BJ (cell line): Measurements from ENCODE around the gene ENHO. TPM values are rescaled to one million over a fixed set of nuclear protein-coding genes. Genes with fewer than 3 reads are reported as not detected.

Experiments used
- CTCF ChIA-PET: fragments of 350-600 bp; formaldehyde crosslinking; extraction: SDS; loops from one replicate; lab custom pipeline; 2021; ENCODE audit warnings: antibody characterized with exemption, inconsistent platforms; lab: Yijun Ruan, JAX
- POLR2A ChIA-PET: fragments of 300-600 bp; sonication (Branson Sonifier 250); formaldehyde crosslinking; extraction: SDS; loops from one replicate; lab custom pipeline; 2021; ENCODE audit warnings: antibody characterized with exemption; lab: Charles Lee
- DNase-seq: peaks from one replicate; pipeline ENCODE4 v3.0.0-alpha.2; 2011; ENCODE audit warnings: low read depth
- H3K27me3 ChIP-seq: 2 replicates; pipeline ENCODE4 v1.6.0; 2011; ENCODE audit warnings: low read length; ENCODE audit not compliant: control insufficient read depth, insufficient read depth
- H3K36me3 ChIP-seq: 2 replicates; pipeline ENCODE4 v1.5.1; 2011; ENCODE audit warnings: low read length; ENCODE audit not compliant: control insufficient read depth, insufficient read depth
- H3K4me3 ChIP-seq: 2 replicates; pipeline ENCODE4 v1.5.1; 2011; ENCODE audit warnings: low read depth, mild to moderate bottlenecking, control low read depth, low read length
- CTCF ChIP-seq: IDR thresholded peaks from 2 replicates; pipeline ENCODE4 v1.5.1; 2011; ENCODE audit warnings: low read depth, mild to moderate bottlenecking, control low read depth, inconsistent platforms, low read length, moderate library complexity; ENCODE audit not compliant: insufficient read depth
- polyA plus RNA-seq: library from polyadenylated mRNA; depleted of rRNA; stranded (reverse); fragments of >200 nt; gene quantifications from 2 replicates; pipeline ENCODE4 v1.2.3, GENCODE V29; 2011

Gene ENHO
- polyA plus RNA-seq, 1 experiment = 0.11 TPM

GRCh38 chr9:34558919-34559623 is 36.3 kb upstream of the ENHO start:
- Histone ChIP-seq H3K4me3 (no peak overlapping the region), H3K27me3 (peaks cover 8% of the 10 kb centered on the region), H3K36me3 (no peaks in the 10 kb centered on the region)
- CTCF ChIA-PET = interaction anchor here (1.0 to 3.7 kb wide), 5 partner anchors 11 to 58 kb away, joined by 3 to 23 read pairs (median 9); no protein-coding TSS in a partner anchor
- no peak for TF ChIP-seq CTCF
- POLR2A ChIA-PET = no interaction called here
- no peak for DNase-seq

- DNase-seq = no peak
- peaks cover 9% of the 10 kb centered on the region for H3K27me3 ChIP-seq
- no peak overlapping the region for H3K4me3 ChIP-seq
- POLR2A ChIA-PET = no interaction called here
- H3K36me3 ChIP-seq = no peaks in the 10 kb centered on the region
- CTCF ChIA-PET = interaction anchor here (0.9 to 3.7 kb wide), 6 partner anchors 10 to 178 kb away, joined by 3 to 23 read pairs (median 6); no protein-coding TSS in a partner anchor
- TF ChIP-seq CTCF = no peak
These were observed 35.6 kb upstream of the ENHO start for GRCh38 chr9:34558364-34558763.

GRCh38 chr9:34557426-34558321 is 34.9 kb upstream of the ENHO start:
- Histone ChIP-seq H3K27me3 (peaks cover 11% of the 10 kb centered on the region), H3K4me3 (no peak overlapping the region), H3K36me3 (no peaks in the 10 kb centered on the region)
- POLR2A ChIA-PET = no interaction called here
- no peak for TF ChIP-seq CTCF
- no peak for DNase-seq
- CTCF ChIA-PET = interaction anchor here (0.9 to 3.7 kb wide), 5 partner anchors 10 to 177 kb away, joined by 3 to 23 read pairs (median 9); no protein-coding TSS in a partner anchor

- POLR2A ChIA-PET = no interaction called here
- CTCF ChIA-PET = interaction anchor here (1.2 to 3.7 kb wide), 3 partner anchors 9 to 46 kb away, joined by 6 to 21 read pairs (median 9); no protein-coding TSS in a partner anchor
- H3K27me3 ChIP-seq = peaks cover 13% of the 10 kb centered on the region
- H3K4me3 ChIP-seq = no peak overlapping the region
- TF ChIP-seq CTCF = no peak
- H3K36me3 ChIP-seq = no peaks in the 10 kb centered on the region
- no peak for DNase-seq
These were observed 34.2 kb upstream of the ENHO start for GRCh38 chr9:34556949-34557348.
